Panc1 (cell line): ENCODE results near the gene TRAF2. TPM values are rescaled to one million over a fixed set of nuclear protein-coding genes. Genes with fewer than 3 reads are reported as not detected.

Experiments used
- ATAC-seq: fragments of 200-7000 bp; cut with Tn5 transposase; 2 replicates; pipeline ENCODE4 v1.9.1; 2020; ENCODE audit warnings: mild to moderate bottlenecking, moderate library complexity
- BruUV-seq: library from RNA; stranded (reverse); fragments of 400-500 nt; replicated peaks from 2 replicates; lab custom pipeline; 2021; lab: Mats Ljungman, UMichigan
- CTCF ChIA-PET: fragments of 300-600 bp; sonication (Branson Sonifier 250); formaldehyde crosslinking; loops from one replicate; lab custom pipeline; 2022; ENCODE audit warnings: antibody characterized with exemption; lab: Charles Lee
- POLR2A ChIA-PET: fragments of 300-600 bp; sonication (Branson Sonifier 250); formaldehyde crosslinking; loops from one replicate; lab custom pipeline; 2022; ENCODE audit warnings: antibody characterized with exemption; lab: Charles Lee
- DNase-seq: peaks from one replicate; pipeline ENCODE4 v3.0.0-alpha.2; 2010; ENCODE audit warnings: low read depth, low spot score
- H3K27ac ChIP-seq: 2 replicates; pipeline ENCODE4 v1.5.1; 2011; ENCODE audit warnings: mild to moderate bottlenecking, low read length, inconsistent platforms
- H3K27me3 ChIP-seq: fragments of 200-500 bp; sonication (Bioruptor generic); 2 replicates; pipeline ENCODE4 v1.6.0; 2014; ENCODE audit warnings: low read length, inconsistent platforms; ENCODE audit not compliant: control insufficient read depth, insufficient read depth
- H3K36me3 ChIP-seq: fragments of 200-500 bp; sonication (Bioruptor generic); 2 replicates; pipeline ENCODE4 v1.5.1; 2014; ENCODE audit warnings: inconsistent platforms, mild to moderate bottlenecking, low read length, moderate library complexity; ENCODE audit not compliant: control insufficient read depth, insufficient read depth
- H3K4me1 ChIP-seq: 2 replicates; pipeline ENCODE4 v1.5.1; 2011; ENCODE audit warnings: inconsistent platforms, mild to moderate bottlenecking, low read length, moderate library complexity; ENCODE audit not compliant: control insufficient read depth, insufficient read depth
- H3K4me3 ChIP-seq, 2 experiments: 2 replicates each; pipeline ENCODE4 v1.5.1; 2011 to 2012; ENCODE audit warnings: low read depth in 2 of 2, low read length in 2 of 2, mild to moderate bottlenecking in 2 of 2, inconsistent platforms in 1 of 2, moderate library complexity in 1 of 2
- H3K9me3 ChIP-seq: fragments of 200-500 bp; sonication (Bioruptor generic); 2 replicates; pipeline ENCODE4 v1.5.1; 2014; ENCODE audit warnings: low read depth, mild to moderate bottlenecking, inconsistent platforms, low read length, moderate library complexity; ENCODE audit not compliant: control insufficient read depth, insufficient read depth
- POLR2AphosphoS5 ChIP-seq: IDR thresholded peaks from 2 replicates; pipeline ENCODE4 v1.6.1; 2012; ENCODE audit warnings: mild to moderate bottlenecking, low read depth, low read length, moderate library complexity
- SIN3A ChIP-seq: IDR thresholded peaks from 2 replicates; pipeline ENCODE4 v1.6.1; 2012; ENCODE audit warnings: low read depth, mild to moderate bottlenecking, low read length, moderate library complexity, borderline replicate concordance; ENCODE audit not compliant: insufficient read depth
- TCF7L2 ChIP-seq: IDR thresholded peaks from 2 replicates; pipeline ENCODE4 v1.6.1; 2011; ENCODE audit warnings: mild to moderate bottlenecking, low read depth, low read length, inconsistent platforms
- in situ Hi-C: cut with HindIII; loops from 2 replicates; pipeline ENCODE4 v1.10.0; 2016; ENCODE audit warnings: low sequenced_read_pairs, low pct_unique_long_range_greater_than_20kb
- intact Hi-C: fragments of 100-400 bp; cut with micrococcal nuclease; formaldehyde crosslinking; loops from one replicate; pipeline ENCODE4 v1.10.0; 2022; ENCODE audit not compliant: unreplicated experiment
- total RNA-seq: library from RNA; stranded (reverse); gene quantifications from one replicate; pipeline ENCODE4 v1.2.1, GENCODE V29; 2021; ENCODE audit not compliant: unreplicated experiment
- TF ChIP-seq, protein P1 (sequence below), 2 experiments: IDR thresholded peaks; 2 replicates each; pipeline ENCODE4 v1.6.1; 2011 to 2012; ENCODE audit warnings: low read depth in 2 of 2, control low read depth in 1 of 2, low read length in 1 of 2, mild to moderate bottlenecking in 1 of 2, moderate library complexity in 1 of 2; ENCODE audit not compliant: insufficient read depth in 1 of 2
- TF ChIP-seq, protein P2 (sequence below): fragments of 450-650 bp; IDR thresholded peaks from 2 replicates; pipeline ENCODE4 v1.5.1; 2017; ENCODE audit warnings: mild to moderate bottlenecking

TRAF2 gene
- total RNA-seq, 1 experiment from 2014 or later: 48.7 TPM

DNA sequence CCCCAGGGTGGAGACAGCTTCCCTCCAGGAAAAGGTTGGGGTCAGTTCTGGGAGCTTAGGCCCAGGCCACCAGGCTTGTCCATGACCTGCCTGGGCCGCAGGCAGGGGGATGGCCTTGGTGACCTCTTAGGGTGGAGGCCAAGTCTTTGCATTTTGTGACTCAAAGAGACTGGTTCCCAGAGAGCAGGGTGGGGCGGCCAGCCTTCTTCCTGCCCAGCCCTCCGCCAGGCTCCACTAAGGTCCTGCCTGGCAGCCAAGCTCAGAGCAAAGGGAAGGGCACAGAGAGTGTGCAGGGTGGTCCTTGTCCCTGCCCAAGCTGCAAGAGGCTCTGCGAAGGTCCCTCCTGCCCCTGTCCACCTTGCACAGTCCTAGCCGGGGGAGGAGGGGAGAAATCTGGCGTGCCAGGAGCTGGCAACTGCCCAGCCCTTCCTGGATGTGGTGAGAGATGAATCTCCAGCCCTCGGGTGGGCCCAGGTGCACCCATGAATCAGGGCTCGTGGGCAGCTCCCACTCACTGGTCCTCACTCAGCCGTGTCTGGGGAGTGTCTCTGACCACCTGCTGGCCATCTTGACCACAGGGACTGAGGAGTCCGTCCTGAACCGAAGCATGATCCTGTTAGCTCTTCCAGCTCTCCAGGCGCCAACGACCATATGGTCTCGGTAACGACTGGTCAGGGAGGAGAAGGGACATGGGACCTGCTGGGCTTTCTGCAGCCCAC lies 88.7 kb downstream of the TRAF2 start:
- H3K9me3 ChIP-seq: no peaks in the 10 kb centered on the region

DNA sequence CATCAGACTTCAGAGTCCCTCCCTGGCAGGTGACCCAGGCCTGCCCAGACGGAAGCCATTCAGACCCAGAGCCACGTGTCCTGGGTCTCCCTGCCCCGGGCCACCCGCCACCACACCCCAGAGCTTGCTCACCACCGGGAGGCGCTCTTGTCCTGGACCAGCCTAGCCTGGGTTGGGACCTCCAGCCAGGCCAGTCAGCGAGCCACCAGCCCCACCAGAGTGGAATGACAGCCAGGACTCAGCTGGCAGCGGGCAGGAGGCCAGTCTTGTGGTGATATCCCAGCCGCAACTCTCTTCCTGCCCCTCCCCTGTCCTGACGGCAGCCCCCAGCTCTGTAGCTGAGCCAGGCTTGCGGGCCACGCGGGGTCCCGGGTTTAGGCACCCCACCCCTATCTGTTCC lies 89.3 kb downstream of the TRAF2 start:
- BruUV-seq: no TSS peak
- no peak for TF ChIP-seq POLR2AphosphoS5
- TF ChIP-seq SIN3A: no peak
- TF ChIP-seq, protein P1, sequence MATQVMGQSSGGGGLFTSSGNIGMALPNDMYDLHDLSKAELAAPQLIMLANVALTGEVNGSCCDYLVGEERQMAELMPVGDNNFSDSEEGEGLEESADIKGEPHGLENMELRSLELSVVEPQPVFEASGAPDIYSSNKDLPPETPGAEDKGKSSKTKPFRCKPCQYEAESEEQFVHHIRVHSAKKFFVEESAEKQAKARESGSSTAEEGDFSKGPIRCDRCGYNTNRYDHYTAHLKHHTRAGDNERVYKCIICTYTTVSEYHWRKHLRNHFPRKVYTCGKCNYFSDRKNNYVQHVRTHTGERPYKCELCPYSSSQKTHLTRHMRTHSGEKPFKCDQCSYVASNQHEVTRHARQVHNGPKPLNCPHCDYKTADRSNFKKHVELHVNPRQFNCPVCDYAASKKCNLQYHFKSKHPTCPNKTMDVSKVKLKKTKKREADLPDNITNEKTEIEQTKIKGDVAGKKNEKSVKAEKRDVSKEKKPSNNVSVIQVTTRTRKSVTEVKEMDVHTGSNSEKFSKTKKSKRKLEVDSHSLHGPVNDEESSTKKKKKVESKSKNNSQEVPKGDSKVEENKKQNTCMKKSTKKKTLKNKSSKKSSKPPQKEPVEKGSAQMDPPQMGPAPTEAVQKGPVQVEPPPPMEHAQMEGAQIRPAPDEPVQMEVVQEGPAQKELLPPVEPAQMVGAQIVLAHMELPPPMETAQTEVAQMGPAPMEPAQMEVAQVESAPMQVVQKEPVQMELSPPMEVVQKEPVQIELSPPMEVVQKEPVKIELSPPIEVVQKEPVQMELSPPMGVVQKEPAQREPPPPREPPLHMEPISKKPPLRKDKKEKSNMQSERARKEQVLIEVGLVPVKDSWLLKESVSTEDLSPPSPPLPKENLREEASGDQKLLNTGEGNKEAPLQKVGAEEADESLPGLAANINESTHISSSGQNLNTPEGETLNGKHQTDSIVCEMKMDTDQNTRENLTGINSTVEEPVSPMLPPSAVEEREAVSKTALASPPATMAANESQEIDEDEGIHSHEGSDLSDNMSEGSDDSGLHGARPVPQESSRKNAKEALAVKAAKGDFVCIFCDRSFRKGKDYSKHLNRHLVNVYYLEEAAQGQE (IDR thresholded peaks at IDR 0.05; ENCODE audit: insufficient read depth in 1 of 2, low read depth in 2 of 2, low read length in 1 of 2): no peak
- no peak for TF ChIP-seq TCF7L2
- TF ChIP-seq, protein P2, sequence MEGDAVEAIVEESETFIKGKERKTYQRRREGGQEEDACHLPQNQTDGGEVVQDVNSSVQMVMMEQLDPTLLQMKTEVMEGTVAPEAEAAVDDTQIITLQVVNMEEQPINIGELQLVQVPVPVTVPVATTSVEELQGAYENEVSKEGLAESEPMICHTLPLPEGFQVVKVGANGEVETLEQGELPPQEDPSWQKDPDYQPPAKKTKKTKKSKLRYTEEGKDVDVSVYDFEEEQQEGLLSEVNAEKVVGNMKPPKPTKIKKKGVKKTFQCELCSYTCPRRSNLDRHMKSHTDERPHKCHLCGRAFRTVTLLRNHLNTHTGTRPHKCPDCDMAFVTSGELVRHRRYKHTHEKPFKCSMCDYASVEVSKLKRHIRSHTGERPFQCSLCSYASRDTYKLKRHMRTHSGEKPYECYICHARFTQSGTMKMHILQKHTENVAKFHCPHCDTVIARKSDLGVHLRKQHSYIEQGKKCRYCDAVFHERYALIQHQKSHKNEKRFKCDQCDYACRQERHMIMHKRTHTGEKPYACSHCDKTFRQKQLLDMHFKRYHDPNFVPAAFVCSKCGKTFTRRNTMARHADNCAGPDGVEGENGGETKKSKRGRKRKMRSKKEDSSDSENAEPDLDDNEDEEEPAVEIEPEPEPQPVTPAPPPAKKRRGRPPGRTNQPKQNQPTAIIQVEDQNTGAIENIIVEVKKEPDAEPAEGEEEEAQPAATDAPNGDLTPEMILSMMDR: no peak
- ATAC-seq (no peak), DNase-seq (no peak)
- CTCF ChIA-PET: interaction anchor here (0.5 to 0.9 kb wide), 2 partner anchors 28 to 67 kb away, joined by 5 to 10 read pairs; no protein-coding TSS in a partner anchor
- Histone ChIP-seq H3K9me3 (no peaks in the 10 kb centered on the region), H3K4me3 (no peak overlapping the region), H3K27ac (no peak overlapping the region), H3K36me3 (no peaks in the 10 kb centered on the region), H3K27me3 (no peaks in the 10 kb centered on the region), H3K4me1 (no peaks in the 10 kb centered on the region)
- POLR2A ChIA-PET: no interaction called here
- in situ Hi-C loops: no loop called here
- intact Hi-C loops: no loop called here

More for the DNA sequence above, 88.7 kb downstream of the TRAF2 start:
- H3K36me3 ChIP-seq: no peaks in the 10 kb centered on the region
- H3K27ac ChIP-seq: no peak overlapping the region
- TF ChIP-seq SIN3A (no peak), POLR2AphosphoS5 (no peak), TCF7L2 (no peak)
- TF ChIP-seq, protein P2: no peak
- TF ChIP-seq, protein P1 (IDR thresholded peaks at IDR 0.05; ENCODE audit: insufficient read depth in 1 of 2, low read depth in 2 of 2, low read length in 1 of 2): no peak
- H3K27me3 ChIP-seq: no peaks in the 10 kb centered on the region
- intact Hi-C loops: no loop called here
- no TSS peak for BruUV-seq
- ATAC-seq: no peak
- POLR2A ChIA-PET: no interaction called here
- in situ Hi-C loops: no loop called here
- CTCF ChIA-PET: no interaction called here
- H3K4me1 ChIP-seq: no peaks in the 10 kb centered on the region
- DNase-seq: no peak
- no peak overlapping the region for H3K4me3 ChIP-seq
